Activated naive CD8-positive, alpha-beta T cell treated with anti-CD3 and anti-CD28 coated beads, Interleukin-2, amount 50 U/mL, for 24 hours (primary cell): ENCODE data around the gene ALDH16A1.

Experiments used
- ATAC-seq: fragments of 150-1000 bp; cut with Tn5 transposase; one replicate; pipeline ENCODE4 v1.10.0; 2021
- DNase-seq: peaks from one replicate; pipeline ENCODE4 v3.0.0; 2021
- H3K27ac Mint-ChIP-seq: one replicate; pipeline ENCODE4 v1.8.0; 2021; ENCODE audit warnings: mild to moderate bottlenecking, mixed read lengths
- H3K27me3 Mint-ChIP-seq: one replicate; pipeline ENCODE4 v1.8.0; 2021; ENCODE audit warnings: mixed read lengths
- H3K36me3 Mint-ChIP-seq: one replicate; pipeline ENCODE4 v1.8.0; 2021; ENCODE audit warnings: low read depth, mixed read lengths
- H3K4me1 Mint-ChIP-seq: one replicate; pipeline ENCODE4 v1.8.0; 2021; ENCODE audit warnings: mixed read lengths
- H3K4me3 Mint-ChIP-seq: one replicate; pipeline ENCODE4 v1.8.0; 2021; ENCODE audit warnings: mild to moderate bottlenecking, moderate library complexity, mixed read lengths
- H3K9me3 Mint-ChIP-seq: one replicate; pipeline ENCODE4 v1.8.0; 2021; ENCODE audit warnings: mixed read lengths

The ALDH16A1 gene

GRCh38 chr19:49419173-49419572 is 33.9 kb upstream of the ALDH16A1 start:
- ATAC-seq (no peak), DNase-seq (no peak)
- no peak overlapping the region for H3K27ac Mint-ChIP-seq
- no peaks in the 10 kb centered on the region for H3K36me3 Mint-ChIP-seq
- peaks cover 29% of the 10 kb centered on the region for H3K4me1 Mint-ChIP-seq
- H3K4me3 Mint-ChIP-seq, result no peak overlapping the region
- no peaks in the 10 kb centered on the region for H3K9me3 Mint-ChIP-seq
- peaks cover 64% of the 10 kb centered on the region for H3K27me3 Mint-ChIP-seq

DNA sequence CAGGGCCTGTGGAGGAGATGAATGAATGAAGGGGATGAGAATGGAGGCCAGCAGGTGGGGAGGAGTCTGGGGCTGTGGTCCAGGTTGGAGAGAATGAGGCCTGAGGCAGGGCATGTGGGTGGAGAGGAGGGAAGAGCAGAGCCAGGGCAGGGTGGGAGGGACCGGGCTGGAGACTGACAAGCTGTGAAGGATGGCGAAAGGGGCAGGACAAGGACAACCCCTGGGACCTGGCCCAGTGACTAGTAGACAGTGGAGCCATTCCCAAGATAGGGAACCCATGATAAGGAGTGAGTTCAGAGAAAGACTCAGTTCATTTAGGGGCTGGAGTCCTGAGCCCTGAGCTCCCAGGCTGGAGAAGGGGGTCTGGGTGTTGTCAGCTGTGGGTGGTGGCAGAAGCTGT is 32.8 kb upstream of the ALDH16A1 start:
- Mint-ChIP-seq H3K4me1 (peaks cover 30% of the 10 kb centered on the region), H3K27ac (no peak overlapping the region), H3K27me3 (peaks cover 75% of the 10 kb centered on the region), H3K9me3 (no peaks in the 10 kb centered on the region), H3K36me3 (no peaks in the 10 kb centered on the region), H3K4me3 (no peak overlapping the region)
- DNase-seq, result no peak
- no peak for ATAC-seq

DNA sequence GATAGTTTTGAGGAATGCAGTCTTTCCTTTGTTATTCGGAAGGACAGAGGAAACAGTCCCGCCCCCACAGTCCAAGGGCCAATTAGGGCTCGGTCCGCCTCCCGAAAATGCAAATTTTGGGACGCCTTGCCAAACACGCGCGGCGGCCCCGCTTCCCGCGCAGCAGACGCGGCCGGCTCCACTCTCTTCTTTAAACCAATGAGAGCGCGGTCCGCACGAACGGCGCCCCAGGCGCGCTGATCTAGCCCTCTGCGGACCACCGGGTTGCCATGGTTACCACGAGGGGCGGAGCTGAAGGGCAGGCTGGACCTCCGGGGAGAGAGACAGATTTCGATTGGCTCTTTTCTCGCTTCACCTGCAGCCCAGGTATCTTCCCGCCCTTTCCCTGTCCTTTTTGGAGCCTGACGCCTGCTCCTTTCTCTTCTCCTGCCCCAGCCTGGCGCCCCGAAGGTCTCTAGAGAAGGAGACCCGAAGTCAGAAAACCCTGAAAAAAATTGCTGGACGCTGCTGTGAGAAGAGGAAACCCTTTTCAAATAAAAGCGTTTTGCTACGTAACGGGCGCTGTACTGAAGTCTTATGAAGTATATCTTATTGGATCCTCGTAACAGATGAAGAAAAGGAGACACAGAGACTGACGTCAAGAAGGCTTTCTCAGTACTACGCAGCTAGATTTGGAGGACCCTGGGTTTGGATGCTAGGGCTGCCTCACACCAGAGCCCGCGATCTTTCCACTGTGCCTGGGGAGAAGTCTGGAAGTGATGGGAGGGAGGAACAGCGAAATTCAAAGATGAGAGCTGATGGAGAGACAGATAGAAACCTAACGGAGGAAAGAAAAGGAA is 31.8 kb upstream of the ALDH16A1 start:
- DNase-seq (peak; percentile 46), ATAC-seq (peak; percentile 14)
- Mint-ChIP-seq H3K27ac (no peak overlapping the region), H3K4me3 (peak overlapping the region; percentile 32), H3K9me3 (no peaks in the 10 kb centered on the region), H3K27me3 (peaks cover 81% of the 10 kb centered on the region), H3K4me1 (peaks cover 30% of the 10 kb centered on the region), H3K36me3 (no peaks in the 10 kb centered on the region)

GRCh38 chr19:49421878-49422202 is 31.2 kb upstream of the ALDH16A1 start:
- Mint-ChIP-seq H3K27ac (no peak overlapping the region), H3K4me3 (no peak overlapping the region), H3K9me3 (no peaks in the 10 kb centered on the region), H3K36me3 (no peaks in the 10 kb centered on the region), H3K4me1 (peaks cover 36% of the 10 kb centered on the region), H3K27me3 (peaks cover 82% of the 10 kb centered on the region)
- no peak for ATAC-seq
- no peak for DNase-seq

DNA sequence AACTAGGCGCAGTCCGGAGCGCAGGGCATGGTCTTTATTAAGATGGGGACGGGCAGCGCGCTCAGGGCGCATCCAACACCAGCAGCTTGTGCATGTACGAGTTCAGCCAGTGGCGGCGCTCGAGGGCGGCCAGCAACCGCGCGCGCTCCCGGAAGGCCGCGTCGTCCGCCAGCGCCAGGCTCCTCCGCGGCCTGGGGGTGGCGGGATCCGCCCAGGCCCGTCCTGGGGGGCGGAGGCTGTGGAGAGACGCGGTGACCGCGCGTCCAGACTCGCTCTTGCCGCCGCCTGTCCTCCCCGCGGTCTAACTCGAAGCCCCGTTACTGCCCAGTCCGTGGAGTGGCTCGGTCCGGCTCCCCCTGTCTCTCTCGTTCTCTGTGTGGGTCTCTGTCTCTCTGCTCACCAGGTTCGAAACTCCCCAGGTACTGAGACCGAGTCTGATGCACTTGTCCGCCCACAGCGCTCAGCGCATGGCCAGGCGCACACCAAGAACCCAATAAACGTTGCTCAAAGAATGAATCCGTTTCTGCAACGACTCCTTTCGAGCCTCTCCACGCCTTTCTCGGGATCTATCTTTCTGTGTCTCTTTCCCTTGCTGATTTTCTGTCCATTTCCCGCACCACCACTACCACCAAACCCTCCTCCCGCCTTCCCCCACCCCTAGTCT is 30.5 kb upstream of the ALDH16A1 start:
- Mint-ChIP-seq H3K9me3 (no peaks in the 10 kb centered on the region), H3K36me3 (no peaks in the 10 kb centered on the region), H3K27ac (no peak overlapping the region), H3K4me1 (peaks cover 40% of the 10 kb centered on the region), H3K27me3 (peaks cover 85% of the 10 kb centered on the region), H3K4me3 (peak overlapping the region; percentile 62)
- peak; percentile 62 for DNase-seq
- no peak for ATAC-seq

DNA sequence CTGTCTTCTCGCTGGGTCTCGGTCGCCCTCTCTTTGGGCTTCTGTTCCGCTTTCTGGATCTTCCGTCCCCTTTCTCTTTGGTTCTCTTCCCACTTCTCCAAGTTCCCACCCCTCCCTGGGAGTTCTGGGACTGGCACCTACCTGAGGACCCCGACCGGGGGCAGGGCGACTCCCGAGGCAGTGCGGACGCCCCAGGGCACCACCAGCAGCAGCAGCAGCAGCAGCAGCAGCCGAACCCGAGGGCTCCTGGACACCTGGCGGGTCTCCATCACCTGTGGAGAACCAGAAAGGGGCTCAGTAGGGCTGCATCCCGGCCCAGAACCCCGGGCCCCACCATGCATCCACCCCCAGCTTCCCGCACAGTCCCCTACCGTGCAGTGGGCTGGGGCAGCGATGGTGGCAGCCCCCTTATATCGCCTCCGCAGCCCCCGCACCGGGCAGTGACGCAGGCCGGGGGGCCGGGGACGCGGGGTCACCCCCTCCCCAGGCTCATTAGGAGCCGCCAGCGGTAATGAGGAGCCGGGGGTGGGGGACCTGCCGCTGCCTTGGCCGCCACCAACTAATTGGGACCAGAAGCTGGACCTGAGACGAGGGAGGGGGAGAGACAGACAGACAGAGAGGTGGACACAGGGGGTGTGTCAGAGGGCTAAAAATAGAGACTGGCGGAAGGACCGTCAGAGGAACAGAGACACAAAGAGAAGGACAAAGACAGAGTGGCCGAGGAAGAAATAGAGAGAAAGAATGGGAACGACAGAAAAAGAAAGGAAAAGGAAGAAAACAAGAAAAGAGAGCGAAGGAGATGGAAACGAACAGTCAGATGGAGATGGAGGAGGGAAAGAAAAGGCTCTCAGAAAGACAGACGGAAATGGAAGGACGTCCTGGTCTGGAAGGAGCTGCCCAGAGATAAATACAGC is 29.7 kb upstream of the ALDH16A1 start, which contains the start of gene PTH2:
Gene PTH2, minus strand, starts transcription at position 371 of the 914 bp plus-strand sequence. Its CDS starts 102 bp downstream, at position 269.
- Mint-ChIP-seq H3K27ac (no peak within 1 kb of the TSS), H3K4me1 (peaks cover 46% of the 10 kb centered on the region), H3K9me3 (no peaks in the 10 kb centered on the region), H3K4me3 (peak within 1 kb of the TSS; percentile 62), H3K36me3 (no peaks in the 10 kb centered on the region), H3K27me3 (peaks cover 90% of the 10 kb centered on the region)
- ATAC-seq, result no peak
- no peak for DNase-seq

GRCh38 chr19:49423985-49424303 is 29.1 kb upstream of the ALDH16A1 start:
- H3K4me3 Mint-ChIP-seq, result peak overlapping the region; percentile 35
- no peaks in the 10 kb centered on the region for H3K9me3 Mint-ChIP-seq
- peaks cover 50% of the 10 kb centered on the region for H3K4me1 Mint-ChIP-seq
- peaks cover 92% of the 10 kb centered on the region for H3K27me3 Mint-ChIP-seq
- DNase-seq (no peak), ATAC-seq (peak; percentile 72)
- no peak overlapping the region for H3K27ac Mint-ChIP-seq
- no peaks in the 10 kb centered on the region for H3K36me3 Mint-ChIP-seq

- Mint-ChIP-seq H3K9me3 (no peaks in the 10 kb centered on the region), H3K4me1 (peaks cover 53% of the 10 kb centered on the region), H3K36me3 (no peaks in the 10 kb centered on the region), H3K27me3 (peaks cover 90% of the 10 kb centered on the region), H3K27ac (no peak within 1 kb of the TSS), H3K4me3 (no peak within 1 kb of the TSS)
- ATAC-seq, result no peak
- DNase-seq, result no peak
Measured at GRCh38 chr19:49425178-49425577, 27.8 kb upstream of the ALDH16A1 start, which contains the start of gene GFY. Gene GFY, plus strand, starts transcription at chr19:49425388. Its CDS starts 1,043 bp downstream, at chr19:49426431.

DNA sequence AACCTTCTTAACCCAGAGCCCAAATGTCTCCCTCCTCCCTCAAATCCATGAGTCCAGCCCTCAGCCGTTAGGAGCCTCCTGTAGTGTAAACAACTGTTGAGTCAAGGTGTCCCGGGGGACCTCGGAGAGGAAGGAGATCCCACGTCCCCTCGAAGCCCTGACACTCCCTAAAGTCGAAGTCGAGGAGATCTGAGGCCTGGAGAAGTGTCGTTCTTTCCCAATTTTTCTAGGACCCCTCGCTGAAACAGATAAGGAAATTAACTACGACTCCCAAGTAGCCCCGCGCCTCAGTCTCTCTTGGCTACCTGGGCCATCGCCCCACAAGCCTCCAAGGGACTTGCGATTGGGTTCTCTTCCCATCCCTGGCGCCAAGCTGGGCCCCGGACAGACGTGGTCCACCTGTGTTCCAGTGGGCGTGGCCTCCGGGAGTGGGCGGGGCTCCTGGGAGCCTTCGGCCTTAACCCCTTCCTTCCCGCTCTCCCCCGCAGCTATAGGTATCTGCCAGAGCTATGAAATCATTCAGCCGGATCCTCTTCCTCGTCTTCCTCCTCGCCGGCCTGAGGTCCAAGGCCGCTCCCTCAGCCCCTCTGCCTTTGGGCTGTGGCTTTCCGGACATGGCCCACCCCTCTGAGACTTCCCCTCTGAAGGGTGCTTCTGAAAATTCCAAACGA is 27.0 kb upstream of the ALDH16A1 start:
- no peaks in the 10 kb centered on the region for H3K9me3 Mint-ChIP-seq
- peak; percentile 54 for DNase-seq
- H3K27me3 Mint-ChIP-seq, result peaks cover 90% of the 10 kb centered on the region
- peaks cover 54% of the 10 kb centered on the region for H3K4me1 Mint-ChIP-seq
- H3K4me3 Mint-ChIP-seq, result no peak overlapping the region
- no peak for ATAC-seq
- H3K36me3 Mint-ChIP-seq, result no peaks in the 10 kb centered on the region
- H3K27ac Mint-ChIP-seq, result no peak overlapping the region

GRCh38 chr19:49427339-49427738 is 25.7 kb upstream of the ALDH16A1 start:
- Mint-ChIP-seq H3K4me3 (no peak overlapping the region), H3K27ac (no peak overlapping the region), H3K4me1 (peaks cover 50% of the 10 kb centered on the region), H3K27me3 (peaks cover 91% of the 10 kb centered on the region), H3K9me3 (no peaks in the 10 kb centered on the region), H3K36me3 (no peaks in the 10 kb centered on the region)
- DNase-seq (no peak), ATAC-seq (no peak)

GRCh38 chr19:49427855-49428546 is 25.0 kb upstream of the ALDH16A1 start:
- H3K36me3 Mint-ChIP-seq, result no peaks in the 10 kb centered on the region
- no peak for DNase-seq
- peak; percentile 23 for ATAC-seq
- no peaks in the 10 kb centered on the region for H3K9me3 Mint-ChIP-seq
- no peak overlapping the region for H3K27ac Mint-ChIP-seq
- H3K4me1 Mint-ChIP-seq, result peaks cover 47% of the 10 kb centered on the region
- peaks cover 92% of the 10 kb centered on the region for H3K27me3 Mint-ChIP-seq
- H3K4me3 Mint-ChIP-seq, result no peak overlapping the region

DNA sequence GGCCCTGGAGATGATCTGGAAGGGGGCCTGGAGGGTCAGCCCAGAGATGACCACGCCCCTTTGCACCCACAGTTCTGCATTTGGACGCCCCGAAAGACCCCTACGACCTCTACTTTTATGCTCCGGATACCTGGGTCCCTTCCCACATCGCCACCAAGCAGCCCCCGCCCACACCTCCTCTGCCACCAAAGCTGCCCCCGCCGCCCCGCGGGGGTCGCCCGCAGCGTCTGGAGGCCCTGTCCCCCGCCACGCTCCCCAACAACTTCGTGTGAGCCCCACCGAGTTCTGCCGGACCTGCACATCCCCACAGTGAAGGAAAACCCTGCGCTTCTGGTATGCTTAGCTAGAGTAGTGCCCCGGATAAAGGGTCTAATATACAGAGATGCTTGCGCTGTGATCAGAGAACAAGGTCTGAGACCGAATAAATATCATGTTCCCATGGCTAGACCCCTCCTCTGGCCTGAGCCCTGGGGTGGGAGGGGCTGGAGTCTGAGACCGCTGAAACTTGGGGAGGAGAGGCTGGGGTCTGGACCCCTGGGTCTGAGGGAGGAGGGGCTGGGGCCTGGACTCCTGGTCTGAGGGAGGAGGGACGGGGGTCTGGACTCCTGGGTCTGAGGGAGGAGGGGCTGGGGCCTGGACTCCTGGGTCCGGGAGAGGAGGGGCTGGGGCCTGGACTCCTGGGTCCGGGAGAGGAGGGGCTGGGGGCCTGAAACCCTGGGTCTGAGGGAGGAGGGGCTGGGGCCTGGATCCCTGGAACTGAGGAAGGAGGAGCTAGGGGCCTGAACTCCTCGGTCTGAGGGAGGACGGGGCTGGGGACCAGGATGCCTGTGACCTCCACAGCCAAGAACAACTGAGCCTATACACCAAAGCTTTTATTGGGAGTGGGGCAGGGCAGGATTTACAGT is 24.2 kb upstream of the ALDH16A1 start:
- H3K9me3 Mint-ChIP-seq, result no peaks in the 10 kb centered on the region
- H3K36me3 Mint-ChIP-seq, result no peaks in the 10 kb centered on the region
- H3K27me3 Mint-ChIP-seq, result peaks cover 94% of the 10 kb centered on the region
- peaks cover 45% of the 10 kb centered on the region for H3K4me1 Mint-ChIP-seq
- no peak overlapping the region for H3K4me3 Mint-ChIP-seq
- no peak for ATAC-seq
- no peak for DNase-seq
- H3K27ac Mint-ChIP-seq, result no peak overlapping the region

DNA sequence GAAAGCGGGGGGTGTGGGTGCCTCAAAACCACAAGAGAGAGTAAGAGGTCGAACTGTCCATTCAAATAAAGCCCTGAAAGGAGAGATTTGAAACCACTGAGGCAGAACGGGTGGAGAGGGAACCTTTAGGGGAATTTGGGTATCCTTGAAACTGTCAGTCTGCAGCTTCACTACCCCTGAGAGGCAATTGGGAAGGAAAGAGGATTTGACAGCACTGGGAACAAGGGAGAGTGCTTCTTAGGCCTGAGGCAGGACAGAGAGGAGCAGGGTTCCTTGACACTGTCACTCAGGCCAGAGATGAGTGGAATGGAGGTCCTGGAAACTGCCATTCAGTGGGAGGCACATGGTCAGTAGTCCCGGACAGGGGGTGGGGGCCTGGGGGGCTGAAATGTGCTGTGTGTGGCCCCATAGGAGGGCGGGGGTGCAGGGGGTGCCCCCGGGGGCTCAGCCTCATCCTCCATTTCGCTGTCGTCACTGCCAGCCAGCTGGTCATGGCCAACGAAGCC is 22.8 kb upstream of the ALDH16A1 start:
- DNase-seq (no peak), ATAC-seq (no peak)
- Mint-ChIP-seq H3K4me1 (peaks cover 40% of the 10 kb centered on the region), H3K4me3 (no peak overlapping the region), H3K36me3 (no peaks in the 10 kb centered on the region), H3K9me3 (no peaks in the 10 kb centered on the region), H3K27ac (no peak overlapping the region), H3K27me3 (peaks cover 93% of the 10 kb centered on the region)
